Stimulated activated CD4-positive, alpha-beta T cell treated with anti-CD3 and anti-CD28 coated beads, Interleukin-2, amount 100 ng/mL, for 4 hours (primary cell): Measurements from ENCODE around the gene PDZRN3.

Experiments used
- DNase-seq: peaks from one replicate; pipeline ENCODE4 v3.0.0-alpha.2; 2020; ENCODE audit warnings: low read depth

PDZRN3 gene

DNA sequence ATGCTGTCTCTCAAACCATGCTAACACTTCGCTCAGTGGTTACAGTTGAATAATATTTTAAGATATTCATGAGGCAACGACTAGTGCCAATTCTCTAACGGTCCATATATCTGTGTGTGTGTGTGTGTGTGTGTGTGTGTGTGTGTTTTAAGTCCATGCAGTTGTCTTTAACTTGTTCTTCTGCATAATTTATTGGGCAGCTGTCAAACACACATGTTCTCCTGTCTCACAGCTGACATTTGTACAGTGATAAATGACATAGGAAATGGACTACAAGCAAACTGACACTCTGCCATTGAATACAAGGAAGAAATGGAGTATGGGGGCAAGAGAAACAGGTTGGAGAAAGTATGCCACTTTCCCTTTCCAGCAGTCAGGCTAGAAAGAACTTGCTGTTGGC is 172.0 kb downstream of the PDZRN3 start:
- no peak for DNase-seq

DNA sequence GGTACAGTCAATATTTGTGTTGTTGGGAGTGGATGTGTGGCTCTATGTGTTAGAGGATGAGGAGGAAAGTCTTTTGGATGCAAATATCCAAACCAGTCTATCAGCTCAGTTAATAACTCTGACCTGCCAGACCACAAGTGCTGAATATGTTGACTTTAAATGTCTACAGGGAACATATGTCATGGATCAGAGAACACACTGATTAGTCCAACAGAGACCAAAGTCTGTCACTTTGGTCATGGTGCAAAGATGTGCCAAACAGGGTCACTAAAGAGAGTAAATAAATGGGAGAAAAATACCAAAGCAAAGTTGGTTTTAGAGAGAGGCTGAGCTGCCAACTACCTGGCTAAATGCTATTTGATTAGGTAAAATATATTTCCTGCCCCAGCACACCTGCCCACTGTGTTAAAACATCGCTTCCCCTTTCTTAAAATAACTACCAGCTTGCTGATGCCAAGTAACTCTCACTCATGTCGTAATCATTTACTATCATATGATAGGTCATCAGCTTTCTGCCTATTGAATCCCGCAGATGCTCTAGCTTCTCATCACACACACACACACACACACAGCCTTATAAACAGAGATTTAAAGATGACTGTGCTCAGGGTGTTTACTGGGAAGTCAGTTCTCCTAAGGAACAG is 173.3 kb downstream of the PDZRN3 start:
- DNase-seq, result no peak

DNA sequence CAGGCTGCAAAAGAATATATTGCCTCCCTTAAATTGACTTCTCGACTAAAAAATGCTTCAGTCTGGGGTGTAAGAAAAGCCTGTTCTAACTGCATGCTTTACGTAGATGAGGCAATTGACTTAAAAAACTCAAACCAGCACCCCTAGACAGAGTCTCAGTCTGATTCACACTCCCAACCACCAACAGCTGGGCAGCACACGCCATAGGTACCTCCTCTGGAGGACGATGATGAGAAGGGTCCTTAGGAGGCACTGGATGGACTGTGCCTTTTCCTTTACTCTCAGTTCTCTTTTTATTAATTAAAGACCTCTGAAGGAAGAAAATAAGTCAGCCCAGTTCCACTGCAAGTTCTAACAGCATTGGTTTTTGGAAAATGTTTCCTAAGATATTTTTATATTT is 175.0 kb downstream of the PDZRN3 start:
- DNase-seq, result no peak

DNA sequence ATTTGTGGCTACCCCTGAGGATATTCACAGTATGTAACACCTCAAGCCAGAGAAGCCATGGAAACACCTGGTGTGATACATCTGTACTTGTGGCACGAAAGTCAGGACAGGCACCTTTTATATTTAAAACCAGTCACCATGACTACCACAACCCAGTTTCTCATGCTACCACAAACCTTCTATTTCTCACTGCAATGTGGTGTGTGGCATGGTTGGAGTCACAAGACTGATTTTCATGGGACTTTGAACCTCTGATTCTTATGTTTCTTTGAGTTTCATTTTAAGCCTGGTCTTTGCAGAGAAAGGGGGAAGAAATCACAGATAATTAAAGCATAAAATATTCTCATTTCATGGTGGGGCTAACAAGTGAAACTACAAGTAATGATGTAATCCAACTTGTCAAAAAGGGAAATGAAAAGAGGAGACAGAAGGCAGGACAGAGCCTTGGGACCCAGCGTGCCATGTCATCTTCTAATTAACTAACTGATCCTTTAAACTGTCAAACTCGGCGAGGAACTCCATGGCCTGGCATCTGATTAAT is 175.9 kb downstream of the PDZRN3 start:
- no peak for DNase-seq

DNA sequence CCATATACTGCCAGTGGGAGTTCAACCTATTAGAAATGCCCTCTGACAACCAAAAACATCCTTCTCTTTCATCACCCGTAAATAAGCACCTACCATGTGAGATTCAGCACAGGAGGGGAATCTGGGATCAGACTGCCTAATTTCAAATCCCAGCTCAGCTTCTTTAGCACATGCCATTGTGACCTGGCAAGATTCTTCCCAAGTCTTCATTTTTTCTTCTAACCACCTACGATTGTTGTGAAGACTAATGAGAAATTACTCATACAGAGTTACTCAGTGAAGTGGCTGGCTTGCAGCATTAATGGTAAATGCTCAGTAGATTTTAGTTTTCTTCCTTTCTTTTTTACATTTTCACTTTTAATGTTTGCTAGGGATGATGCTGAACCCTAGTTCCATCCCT is 176.7 kb downstream of the PDZRN3 start:
- DNase-seq, result no peak

DNA sequence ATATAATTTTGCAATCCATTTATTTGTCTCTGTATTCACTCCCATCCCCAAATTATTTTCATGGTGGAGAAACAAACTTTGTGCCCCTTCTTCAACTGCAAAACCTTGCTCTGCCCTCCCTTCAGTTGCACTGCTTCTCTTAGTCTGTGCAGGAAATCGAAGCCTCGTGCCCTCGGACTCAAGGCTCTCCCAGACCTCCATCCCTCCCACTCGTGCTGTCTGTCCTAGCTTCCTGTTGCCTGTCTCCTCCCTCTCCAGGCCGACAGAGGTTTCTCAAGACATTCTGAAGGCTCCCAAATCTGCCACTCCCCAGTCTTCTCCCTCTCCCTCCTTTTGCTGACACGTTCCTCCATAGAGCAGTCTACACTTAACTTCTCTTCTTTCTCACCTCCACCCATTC is 177.6 kb downstream of the PDZRN3 start:
- DNase-seq, result no peak

DNA sequence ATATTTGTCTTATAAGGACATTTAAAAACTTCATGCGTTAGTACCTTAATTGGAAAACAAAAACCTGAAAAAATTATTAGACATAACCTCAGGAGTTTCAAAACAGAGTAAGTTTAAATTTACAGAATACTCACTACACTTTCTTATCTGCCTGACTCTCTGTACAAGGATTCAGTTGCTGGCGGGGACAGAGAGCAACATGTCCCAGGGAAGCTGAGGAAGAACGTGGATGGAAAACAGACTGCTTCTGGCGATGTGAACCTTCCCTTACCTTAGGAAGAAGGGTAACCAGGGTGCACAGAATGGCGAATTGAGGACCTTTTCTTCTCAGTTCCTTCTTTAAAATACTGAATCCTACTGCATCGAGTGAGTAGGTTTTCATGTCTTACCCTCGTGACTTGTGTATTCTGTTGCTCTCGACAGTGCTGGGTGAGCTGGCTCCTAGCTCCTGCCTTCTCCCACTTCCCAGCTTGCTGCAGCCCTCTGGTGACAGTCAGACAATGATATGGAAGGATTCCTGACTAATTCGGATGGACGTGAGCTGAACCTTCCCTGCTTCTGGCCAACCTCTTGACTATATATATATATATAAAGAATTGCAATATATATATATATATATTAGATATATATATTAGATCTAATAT is 178.2 kb downstream of the PDZRN3 start:
- no peak for DNase-seq

DNA sequence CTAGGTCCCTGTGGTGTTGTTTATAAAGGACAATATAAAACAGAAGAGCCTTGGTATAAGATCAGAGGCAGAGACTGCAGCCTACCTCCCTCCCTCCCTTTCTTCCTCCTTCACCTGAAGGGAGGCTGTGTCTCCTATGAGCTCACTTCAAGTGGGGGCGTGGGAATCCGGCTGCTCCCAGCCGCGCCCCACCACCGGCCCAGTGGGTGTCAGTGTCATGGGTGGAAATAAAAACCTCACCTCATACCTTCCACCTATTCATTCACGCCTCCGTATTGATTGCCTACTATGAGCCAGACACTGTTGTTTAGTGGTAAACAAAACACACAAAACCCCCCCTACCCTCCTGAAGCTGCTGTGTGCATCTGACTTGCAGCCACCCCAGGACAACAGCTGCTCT is 181.9 kb downstream of the PDZRN3 start:
- DNase-seq, result no peak

DNA sequence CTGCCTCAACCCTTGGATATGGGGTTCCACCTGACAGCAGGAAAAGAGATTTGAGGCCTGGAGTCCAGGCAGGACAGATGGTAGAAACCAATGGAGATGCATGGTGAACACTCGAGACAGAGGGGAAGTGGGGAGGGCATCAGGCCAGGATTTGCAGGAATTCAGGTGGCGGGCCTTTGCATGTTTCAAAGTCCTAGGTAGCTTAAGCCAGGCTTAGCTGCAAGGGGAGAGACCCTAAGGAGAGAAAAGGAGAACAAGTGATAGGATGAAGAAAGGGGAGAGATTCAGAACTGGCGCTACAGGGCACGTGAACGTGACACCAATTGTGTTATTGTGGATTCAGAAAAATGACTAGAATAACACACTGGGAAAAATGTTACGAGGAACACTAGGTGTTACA is 182.6 kb downstream of the PDZRN3 start:
- no peak for DNase-seq

DNA sequence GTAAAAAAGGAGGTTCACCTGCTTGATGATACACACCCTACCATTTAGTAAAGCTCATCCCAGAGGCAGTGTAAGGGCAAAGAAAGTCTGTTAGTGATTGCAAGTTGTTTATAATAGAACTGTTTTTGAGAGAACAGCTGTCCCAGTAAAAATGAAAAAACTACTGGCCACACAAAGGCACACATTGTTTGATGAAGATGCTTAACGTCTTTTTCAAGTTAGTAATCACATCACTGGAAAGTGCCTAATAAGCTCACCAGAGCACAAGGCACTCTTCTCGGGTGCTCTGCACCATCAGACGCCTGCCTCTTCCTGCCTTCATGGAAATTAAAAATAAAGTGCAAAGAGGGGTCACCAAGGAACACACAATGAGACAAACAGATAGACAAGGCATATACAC is 186.9 kb downstream of the PDZRN3 start:
- no peak for DNase-seq

DNA sequence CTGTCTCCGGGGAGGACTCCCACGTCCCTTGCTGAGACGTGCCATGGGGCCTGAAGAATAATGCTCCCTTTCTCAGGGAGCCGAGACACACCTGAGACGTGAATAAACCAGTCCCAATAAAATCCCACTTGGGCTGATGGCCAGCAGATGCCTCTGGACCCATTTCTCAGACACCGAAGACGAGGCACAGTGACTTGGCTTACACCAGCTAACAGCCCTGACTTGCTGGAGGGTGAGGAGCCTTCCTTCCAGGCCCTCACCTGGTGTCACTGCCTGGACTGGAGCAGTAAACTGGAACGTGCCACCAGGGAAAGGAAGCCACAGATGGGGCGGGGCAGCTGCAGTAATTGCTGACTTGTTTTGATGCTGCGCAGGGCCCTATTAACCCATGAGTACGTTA is 189.7 kb downstream of the PDZRN3 start:
- DNase-seq, result no peak

DNA sequence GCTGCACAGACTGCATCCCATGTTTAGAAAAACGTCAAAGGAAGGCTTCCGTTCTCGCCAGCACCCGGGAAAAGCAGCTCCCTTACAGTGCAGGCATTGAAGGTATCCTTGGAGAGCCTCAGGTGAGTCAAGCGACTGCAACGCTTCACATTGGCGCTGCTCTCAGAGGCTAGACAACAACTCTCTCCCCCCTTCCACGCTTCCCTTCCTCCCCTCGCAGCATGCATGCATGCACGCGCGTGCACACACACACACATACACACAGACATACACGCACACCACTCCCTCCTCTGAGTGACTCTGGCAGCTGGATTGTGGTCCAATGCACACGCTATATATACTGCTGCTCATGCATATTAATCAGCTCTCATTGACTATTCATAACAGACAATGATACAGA is 191.1 kb downstream of the PDZRN3 start:
- no peak for DNase-seq

DNA sequence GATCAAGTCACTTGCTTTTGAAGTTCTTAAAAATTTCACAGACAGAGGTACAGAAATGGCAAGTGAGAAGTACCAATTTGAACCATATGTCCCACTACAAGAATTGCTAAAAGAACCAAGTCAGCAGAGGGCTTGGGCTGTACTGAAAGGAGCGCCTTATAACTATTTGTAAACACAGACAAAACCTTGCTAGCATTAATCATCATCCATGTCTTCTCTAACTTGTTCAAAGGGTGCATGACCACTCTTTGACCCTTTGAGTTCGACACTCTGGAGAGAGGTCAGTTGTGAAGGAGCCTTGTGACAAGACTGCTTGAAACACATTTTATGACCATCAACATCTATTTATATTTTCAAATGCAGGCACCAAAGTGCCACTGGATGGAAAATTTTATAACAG is 191.7 kb downstream of the PDZRN3 start:
- no peak for DNase-seq

DNA sequence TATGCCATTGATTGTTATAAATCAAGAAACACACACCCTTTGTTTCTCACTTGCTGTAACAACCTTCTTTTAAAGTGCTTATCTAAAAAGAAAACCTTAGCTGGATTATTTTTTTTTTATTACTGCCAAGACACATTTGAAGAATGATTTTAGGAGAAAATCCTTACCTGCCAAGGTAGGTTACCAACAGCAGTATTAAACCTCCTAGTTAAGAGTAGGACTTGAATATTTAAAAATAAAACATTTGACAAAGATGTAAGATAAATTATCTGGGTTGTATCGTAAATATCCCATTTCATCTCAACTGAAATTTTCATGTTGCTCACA is 192.1 kb downstream of the PDZRN3 start:
- no peak for DNase-seq

DNA sequence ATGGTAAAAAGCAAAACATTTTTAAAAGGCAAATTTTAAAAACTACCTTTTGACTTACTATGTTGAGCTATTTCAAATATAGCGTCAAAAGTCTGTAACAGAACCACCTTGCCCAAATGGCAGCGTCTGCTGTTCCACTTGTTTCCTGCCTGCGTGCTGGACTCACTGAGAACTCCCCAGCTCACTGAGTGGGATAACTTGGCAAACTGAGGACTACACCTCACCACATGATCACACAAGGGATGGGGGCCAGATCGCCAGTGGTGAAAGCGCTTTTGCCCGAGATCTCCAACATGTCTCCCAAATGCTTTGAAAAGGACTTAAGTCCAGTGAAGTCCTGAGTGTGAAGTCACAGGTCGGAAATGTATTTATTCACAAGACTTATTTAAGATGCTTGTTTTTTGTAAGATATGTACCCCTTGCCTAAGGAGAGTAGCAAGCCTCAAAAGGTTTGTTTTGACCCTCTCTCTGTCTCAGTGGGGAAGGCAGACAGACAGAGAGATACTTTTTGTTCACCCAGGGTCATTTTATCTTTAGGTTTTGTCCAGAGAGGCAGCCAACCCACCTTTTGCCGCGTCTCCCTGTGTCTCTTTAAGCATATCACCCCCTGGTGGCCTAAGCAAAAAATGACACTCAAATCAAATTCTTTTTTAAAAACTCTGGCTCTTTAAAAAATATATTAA is 192.6 kb downstream of the PDZRN3 start:
- DNase-seq, result no peak

DNA sequence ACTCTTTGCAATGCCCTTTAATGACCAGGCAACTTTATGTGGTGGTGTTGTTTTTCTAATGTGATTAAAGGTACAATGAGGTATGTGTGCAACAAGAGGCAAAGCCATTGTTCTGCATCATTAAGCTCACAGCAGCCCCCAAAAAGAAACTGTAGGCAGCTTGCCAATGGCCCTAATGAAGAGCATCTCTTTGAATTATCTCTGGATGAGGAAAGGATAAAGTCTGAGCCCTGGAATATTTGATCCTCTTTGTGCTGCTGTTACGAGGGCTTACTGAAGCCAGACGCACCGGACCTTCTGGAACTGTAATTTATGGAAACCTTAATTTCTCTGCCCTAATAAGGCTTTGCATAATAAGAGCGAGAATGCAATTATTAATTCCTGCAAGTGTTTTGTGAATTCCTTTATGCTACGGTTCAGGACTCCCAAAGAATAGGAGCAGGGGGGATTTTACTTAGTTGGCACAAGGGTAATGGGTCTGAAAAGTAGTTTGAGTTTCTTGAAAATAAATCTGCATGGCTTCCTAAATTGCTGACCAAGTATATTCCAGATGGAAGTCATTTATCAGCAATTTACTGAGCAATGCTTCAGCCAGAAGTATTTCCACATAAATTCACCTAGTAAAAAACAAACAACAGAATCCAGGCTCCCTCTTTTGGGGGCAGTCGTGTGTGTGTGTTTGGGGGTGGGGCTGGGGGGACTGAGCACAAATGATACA is 193.4 kb downstream of the PDZRN3 start:
- no peak for DNase-seq

DNA sequence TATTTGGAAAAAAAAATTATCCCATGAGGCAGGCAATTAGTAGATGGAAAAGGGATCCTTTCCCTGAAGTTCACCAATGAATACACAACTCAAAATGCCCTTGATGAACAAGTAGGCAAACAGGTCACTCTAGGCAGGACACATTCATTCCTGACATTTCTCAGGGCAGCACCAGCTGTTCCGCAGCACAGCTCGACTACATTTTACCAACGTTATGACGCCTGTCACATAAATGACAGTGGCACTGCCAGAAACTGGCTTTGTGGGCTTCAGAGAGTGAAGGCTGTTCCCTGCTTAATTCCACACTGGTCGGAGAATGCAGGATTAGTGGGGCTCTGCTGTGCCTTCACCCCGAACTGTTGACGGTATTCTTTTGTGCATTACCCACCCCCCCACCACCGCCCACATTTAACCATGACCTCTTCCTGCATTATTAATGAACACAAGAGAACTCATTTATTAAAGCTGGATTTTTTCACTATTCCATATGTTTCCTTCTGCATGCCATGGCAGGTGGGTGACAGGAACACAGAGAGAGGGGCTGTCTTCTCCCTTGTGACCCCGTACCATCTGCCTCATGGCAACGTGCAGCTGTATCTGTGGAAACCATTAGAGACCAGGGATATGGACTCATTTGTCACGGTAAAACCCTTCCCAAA is 197.6 kb downstream of the PDZRN3 start:
- DNase-seq, result no peak

DNA sequence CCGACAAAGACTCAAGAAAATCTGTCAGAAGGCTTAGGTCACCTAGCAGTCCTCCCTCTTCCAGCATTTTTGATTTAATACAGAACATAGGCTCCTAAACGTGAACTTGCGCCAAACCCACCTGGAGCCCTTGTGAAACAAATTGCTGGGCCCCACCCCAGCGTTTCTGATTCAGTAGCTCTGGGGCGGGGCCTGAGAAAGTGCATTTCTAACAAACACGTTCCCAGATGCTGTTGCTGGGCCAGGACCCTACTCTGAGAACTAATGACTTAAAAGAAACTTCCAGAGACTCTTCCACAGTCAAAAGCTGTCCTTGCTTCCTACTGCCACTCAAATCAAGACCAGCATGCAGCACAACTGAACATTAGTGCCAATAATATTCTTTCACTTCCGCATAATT is 198.1 kb downstream of the PDZRN3 start:
- DNase-seq, result no peak

DNA sequence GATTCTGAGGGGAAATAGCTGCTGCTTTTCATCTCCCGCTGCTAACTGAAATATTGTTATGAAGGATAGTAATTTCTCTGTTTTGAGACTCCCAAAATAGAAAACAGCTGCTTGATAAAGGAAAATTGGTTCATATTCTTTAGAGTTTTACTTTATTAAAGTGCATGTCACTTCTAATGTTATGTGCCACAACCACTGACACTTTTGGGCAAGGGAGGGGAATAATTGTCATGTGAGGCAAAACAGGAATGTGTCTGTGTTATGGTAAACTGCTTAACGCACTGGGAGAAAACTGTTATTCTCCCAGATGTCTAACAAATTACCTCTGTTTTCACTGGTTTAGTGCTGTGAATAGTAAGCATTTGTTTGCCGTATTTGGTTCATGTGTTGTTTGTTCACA is 201.6 kb downstream of the PDZRN3 start:
- no peak for DNase-seq

DNA sequence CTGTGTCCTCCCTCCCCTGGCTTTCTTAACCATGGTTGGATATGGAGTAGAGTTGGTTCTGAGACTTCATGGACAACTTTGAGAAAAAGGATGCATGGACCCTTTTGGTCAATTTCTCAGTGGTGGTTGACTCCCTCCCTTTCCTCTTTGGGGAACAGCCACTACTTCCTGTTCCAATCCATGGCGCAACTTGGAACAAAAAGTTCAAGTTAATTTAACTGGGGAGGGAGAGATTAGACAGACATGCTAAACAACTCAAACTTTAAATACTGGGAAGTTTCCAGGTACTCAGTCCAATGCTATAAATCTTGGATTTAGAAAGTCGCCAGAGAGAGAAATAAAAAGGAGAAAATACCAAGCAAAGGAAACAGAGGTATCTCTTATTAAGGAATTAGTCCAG is 202.2 kb downstream of the PDZRN3 start:
- no peak for DNase-seq

DNA sequence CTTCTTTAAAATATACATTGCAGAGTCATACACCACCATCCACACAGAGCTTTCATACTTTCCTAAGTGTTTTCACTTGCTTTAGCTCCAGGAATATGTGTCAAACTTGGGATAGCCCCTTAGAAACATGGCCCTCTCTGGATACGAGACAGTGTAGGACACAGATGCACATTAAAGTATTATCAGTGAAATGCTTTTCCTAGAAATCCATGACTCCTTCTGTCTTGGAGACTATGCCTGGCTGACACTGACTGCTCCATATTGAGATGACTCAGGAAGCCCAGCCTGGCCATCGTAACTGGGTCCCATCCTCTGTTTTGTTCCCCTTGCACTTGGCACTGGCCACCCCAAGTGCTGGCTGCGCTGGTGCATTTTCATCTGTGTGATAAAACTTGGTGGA is 204.8 kb downstream of the PDZRN3 start:
- no peak for DNase-seq

DNA sequence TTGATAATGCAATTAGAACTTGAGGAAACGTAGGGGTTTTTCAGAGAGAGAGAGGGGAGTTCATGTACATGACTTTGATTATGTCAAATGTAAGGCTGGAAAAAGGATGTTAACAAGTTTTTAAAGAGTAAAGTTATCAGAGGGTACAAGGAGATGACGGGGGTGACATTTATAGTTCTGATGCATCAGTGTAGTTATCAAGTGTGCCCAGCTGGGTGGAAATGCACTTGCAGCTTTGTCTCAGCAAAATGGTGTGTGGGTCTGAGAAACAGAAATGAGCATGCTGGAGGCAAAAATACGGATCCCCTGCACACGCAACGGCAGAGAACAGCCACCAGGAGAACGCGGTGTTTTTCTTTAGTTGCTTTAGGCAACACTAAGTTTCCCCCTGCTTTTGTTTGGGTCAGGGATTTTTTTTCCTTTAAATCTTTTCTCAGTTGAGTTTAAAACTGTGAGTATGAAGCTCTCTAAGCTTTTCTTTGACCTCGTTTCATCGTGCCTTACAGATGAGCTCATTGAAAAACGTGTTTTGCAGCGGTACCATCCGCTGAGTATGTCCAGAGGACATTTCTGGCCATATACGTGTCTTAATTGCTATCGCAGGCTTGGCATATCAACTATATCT is 205.4 kb downstream of the PDZRN3 start:
- DNase-seq, result no peak
